HEK293 (cell line): ENCODE data around the gene ANAPC5.

Experiments used
- CTCF ChIA-PET: fragments of 350-600 bp; formaldehyde crosslinking; extraction: SDS; loops from one replicate; lab custom pipeline; 2021; ENCODE audit warnings: antibody characterized with exemption; lab: Yijun Ruan, JAX
- POLR2A ChIA-PET: fragments of 300-600 bp; formaldehyde crosslinking; extraction: SDS; loops from one replicate; lab custom pipeline; 2020; ENCODE audit warnings: antibody characterized with exemption, inconsistent platforms; lab: Yijun Ruan, JAX
- H3K27ac ChIP-seq: fragments of 200-500 bp; sonication (Bioruptor generic); 2 replicates; pipeline ENCODE4 v1.5.1; 2014; ENCODE audit warnings: low read depth, low read length, control low read depth, inconsistent platforms; ENCODE audit errors: extremely low read depth
- H3K36me3 ChIP-seq, 2 experiments: fragments of 200-500 bp in 1 of 2; sonication (Bioruptor generic) in 1 of 2; 1 replicate in 1 of 2; 2 replicates in 1 of 2; pipeline ENCODE4 v1.5.1; 2014 to 2017; ENCODE audit warnings: inconsistent platforms in 2 of 2, low read length in 2 of 2; ENCODE audit not compliant: control insufficient read depth in 2 of 2, insufficient read depth in 1 of 2
- H3K4me1 ChIP-seq: fragments of 200-500 bp; sonication (Bioruptor generic); 2 replicates; pipeline ENCODE4 v1.5.1; 2014; ENCODE audit warnings: mild to moderate bottlenecking, low read length, inconsistent platforms; ENCODE audit not compliant: control insufficient read depth, insufficient read depth
- H3K4me3 ChIP-seq: 2 replicates; pipeline ENCODE4 v1.5.1; 2011; ENCODE audit warnings: low read depth, mild to moderate bottlenecking, control low read depth, low read length, moderate library complexity
- H3K9me3 ChIP-seq: fragments of 200-500 bp; sonication (Bioruptor generic); 2 replicates; pipeline ENCODE4 v1.5.1; 2014; ENCODE audit warnings: low read depth, low read length, inconsistent platforms; ENCODE audit not compliant: control insufficient read depth, insufficient read depth
- EGR2 ChIP-seq: fragments of 450-650 bp; formaldehyde crosslinking; IDR thresholded peaks from 2 replicates; pipeline ENCODE4 v1.5.1; 2016; ENCODE audit warnings: low read depth, missing biosample characterization, missing genetic modification characterization
- GLIS1 ChIP-seq: fragments of 450-650 bp; formaldehyde crosslinking; IDR thresholded peaks from 2 replicates; pipeline ENCODE4 v1.5.1; 2016; ENCODE audit warnings: missing biosample characterization, missing genetic modification characterization
- GLIS2 ChIP-seq: fragments of 450-650 bp; formaldehyde crosslinking; IDR thresholded peaks from 2 replicates; pipeline ENCODE4 v1.5.1; 2016; ENCODE audit warnings: missing biosample characterization, missing genetic modification characterization
- KLF16 ChIP-seq: fragments of 450-650 bp; formaldehyde crosslinking; IDR thresholded peaks from 2 replicates; pipeline ENCODE4 v1.5.1; 2017; ENCODE audit warnings: missing biosample characterization, missing genetic modification characterization
- KLF8 ChIP-seq: fragments of 450-650 bp; formaldehyde crosslinking; IDR thresholded peaks from 2 replicates; pipeline ENCODE4 v1.5.1; 2016; ENCODE audit warnings: missing biosample characterization, missing genetic modification characterization
- KLF9 ChIP-seq: fragments of 450-650 bp; formaldehyde crosslinking; IDR thresholded peaks from 2 replicates; pipeline ENCODE4 v1.5.1; 2016; ENCODE audit warnings: missing biosample characterization, missing genetic modification characterization, low read depth
- PATZ1 ChIP-seq: fragments of 450-650 bp; formaldehyde crosslinking; IDR thresholded peaks from 2 replicates; pipeline ENCODE4 v1.5.1; 2016; ENCODE audit warnings: missing biosample characterization, missing genetic modification characterization
- SP2 ChIP-seq: fragments of 450-650 bp; formaldehyde crosslinking; IDR thresholded peaks from 2 replicates; pipeline ENCODE4 v1.5.1; 2016; ENCODE audit warnings: missing biosample characterization, missing genetic modification characterization
- SP3 ChIP-seq: fragments of 450-650 bp; formaldehyde crosslinking; IDR thresholded peaks from 2 replicates; pipeline ENCODE4 v1.5.1; 2016; ENCODE audit warnings: missing biosample characterization, missing genetic modification characterization
- SP7 ChIP-seq: fragments of 450-650 bp; formaldehyde crosslinking; IDR thresholded peaks from 2 replicates; pipeline ENCODE4 v1.5.1; 2016; ENCODE audit warnings: missing biosample characterization, missing genetic modification characterization
- ZBTB1 ChIP-seq: fragments of 450-650 bp; formaldehyde crosslinking; IDR thresholded peaks from 2 replicates; pipeline ENCODE4 v1.5.1; 2016; ENCODE audit warnings: missing biosample characterization, missing genetic modification characterization
- ZBTB10 ChIP-seq: fragments of 450-650 bp; formaldehyde crosslinking; IDR thresholded peaks from 2 replicates; pipeline ENCODE4 v1.5.1; 2016; ENCODE audit warnings: missing biosample characterization, missing genetic modification characterization
- ZBTB11 ChIP-seq: fragments of 450-650 bp; formaldehyde crosslinking; conservative IDR thresholded peaks from 2 replicates; pipeline ENCODE4 v1.5.1; 2016; ENCODE audit warnings: low read depth, missing biosample characterization, missing genetic modification characterization
- ZBTB17 ChIP-seq: fragments of 450-650 bp; formaldehyde crosslinking; IDR thresholded peaks from 2 replicates; pipeline ENCODE4 v1.5.1; 2016; ENCODE audit warnings: missing biosample characterization, missing genetic modification characterization
- ZBTB20 ChIP-seq: fragments of 450-650 bp; formaldehyde crosslinking; IDR thresholded peaks from 2 replicates; pipeline ENCODE4 v1.5.1; 2016; ENCODE audit warnings: missing biosample characterization, missing genetic modification characterization
- ZBTB48 ChIP-seq: fragments of 450-650 bp; formaldehyde crosslinking; IDR thresholded peaks from 2 replicates; pipeline ENCODE4 v1.5.1; 2016; ENCODE audit warnings: missing biosample characterization, missing genetic modification characterization
- ZBTB8A ChIP-seq: fragments of 450-650 bp; formaldehyde crosslinking; IDR thresholded peaks from 2 replicates; pipeline ENCODE4 v1.5.1; 2016; ENCODE audit warnings: missing biosample characterization, missing genetic modification characterization
- ZEB2 ChIP-seq: fragments of 450-650 bp; formaldehyde crosslinking; IDR thresholded peaks from 2 replicates; pipeline ENCODE4 v1.5.1; 2016; ENCODE audit warnings: missing biosample characterization, missing genetic modification characterization
- ZFHX2 ChIP-seq: fragments of 450-650 bp; formaldehyde crosslinking; conservative IDR thresholded peaks from 2 replicates; pipeline ENCODE4 v1.5.1; 2016; ENCODE audit warnings: missing biosample characterization, missing genetic modification characterization
- ZNF146 ChIP-seq: fragments of 450-650 bp; formaldehyde crosslinking; IDR thresholded peaks from 2 replicates; pipeline ENCODE4 v1.5.1; 2016; ENCODE audit warnings: missing biosample characterization, missing genetic modification characterization
- ZNF292 ChIP-seq: fragments of 450-650 bp; formaldehyde crosslinking; IDR thresholded peaks from 2 replicates; pipeline ENCODE4 v1.5.1; 2016; ENCODE audit warnings: low read depth, missing biosample characterization, missing genetic modification characterization, borderline replicate concordance
- ZNF335 ChIP-seq: fragments of 450-650 bp; formaldehyde crosslinking; conservative IDR thresholded peaks from 2 replicates; pipeline ENCODE4 v1.5.1; 2016; ENCODE audit warnings: missing biosample characterization, missing genetic modification characterization
- ZNF341 ChIP-seq: fragments of 450-650 bp; formaldehyde crosslinking; IDR thresholded peaks from 2 replicates; pipeline ENCODE4; 2016; ENCODE audit warnings: low read depth, missing biosample characterization, missing genetic modification characterization
- ZNF423 ChIP-seq: fragments of 450-650 bp; formaldehyde crosslinking; IDR thresholded peaks from 2 replicates; pipeline ENCODE4 v1.5.1; 2016; ENCODE audit warnings: missing biosample characterization, missing genetic modification characterization
- ZNF561 ChIP-seq: fragments of 450-650 bp; IDR thresholded peaks from 2 replicates; pipeline ENCODE4 v1.5.1; 2018; ENCODE audit warnings: missing biosample characterization, missing genetic modification characterization, borderline replicate concordance
- ZNF596 ChIP-seq: fragments of 450-650 bp; IDR thresholded peaks from 2 replicates; pipeline ENCODE4 v1.5.0; 2018; ENCODE audit warnings: missing biosample characterization, mild to moderate bottlenecking, missing genetic modification characterization, moderate library complexity
- ZNF791 ChIP-seq: fragments of 450-650 bp; formaldehyde crosslinking; IDR thresholded peaks from 2 replicates; pipeline ENCODE4 v1.5.1; 2016; ENCODE audit warnings: missing biosample characterization, missing genetic modification characterization
- ZXDB ChIP-seq: fragments of 450-650 bp; formaldehyde crosslinking; IDR thresholded peaks from 2 replicates; pipeline ENCODE4 v1.5.1; 2016; ENCODE audit warnings: missing biosample characterization, missing genetic modification characterization

The ANAPC5 gene

GRCh38 chr12:121295746-121296617 lies 56.2 kb downstream of the ANAPC5 start:
- H3K4me3 ChIP-seq, result peak overlapping the region; percentile 96
- peaks cover 5 to 15% of the 10 kb centered on the region in 2 experiments; a peak in 2 of 3 replicates for H3K36me3 ChIP-seq
- TF ChIP-seq ZBTB20 (tag by site-specific recombination), result peak; percentile 51
- TF ChIP-seq ZNF292 (tag by site-specific recombination), result no peak
- TF ChIP-seq PATZ1 (tag by site-specific recombination), result peak; percentile 35
- TF ChIP-seq KLF9 (tag by site-specific recombination), result peak; percentile 33; the same call in 1 of the 2 replicates
- peak; percentile 46 for TF ChIP-seq ZFHX2 (tag by site-specific recombination)
- no peak for TF ChIP-seq ZNF423 (tag by site-specific recombination)
- peak; percentile 55; the same call in 1 of the 2 replicates for TF ChIP-seq ZBTB48 (tag by site-specific recombination)
- TF ChIP-seq ZNF791 (tag by site-specific recombination), result no peak
- peak; percentile 52; the same call in 1 of the 2 replicates for TF ChIP-seq GLIS1 (tag by site-specific recombination)
- TF ChIP-seq SP3 (tag by site-specific recombination), result peak; percentile 57
- TF ChIP-seq ZNF146 (tag by site-specific recombination), result no peak
- peak; percentile 41; the same call in 1 of the 2 replicates for TF ChIP-seq ZBTB8A (tag by site-specific recombination)
- TF ChIP-seq ZBTB10 (tag by site-specific recombination), result peak; percentile 40; the same call in 1 of the 2 replicates
- TF ChIP-seq SP2 (tag by site-specific recombination), result peak; percentile 65
- peak; percentile 63 for TF ChIP-seq KLF16
- TF ChIP-seq GLIS2 (tag by site-specific recombination), result peak; percentile 76
- TF ChIP-seq EGR2 (tag by site-specific recombination), result peak; percentile 30; the same call in 1 of the 2 replicates
- peak; percentile 30; the same call in 1 of the 2 replicates for TF ChIP-seq ZNF561 (tag by site-specific recombination)
- TF ChIP-seq ZNF341, result 0 out of 2 replicates have a peak, but pooled peaks have one; percentile 15
- TF ChIP-seq ZXDB, result peak; percentile 51; the same call in 1 of the 2 replicates
- 0 out of 2 replicates have a peak, but pooled peaks have one; percentile 23 for TF ChIP-seq SP7 (tag by site-specific recombination)
- 0 out of 2 replicates have a peak, but pooled peaks have one; percentile 25 for TF ChIP-seq ZEB2
- TF ChIP-seq ZBTB1, result no peak
- no peak for TF ChIP-seq ZBTB17 (tag by site-specific recombination)
- TF ChIP-seq ZNF335, result peak; percentile 92
- TF ChIP-seq KLF8 (tag by site-specific recombination), result peak; percentile 28; the same call in 1 of the 2 replicates
- TF ChIP-seq ZNF596 (tag by site-specific recombination), result peak; percentile 4; the same call in 1 of the 2 replicates
- peak; percentile 65; the same call in 1 of the 2 replicates for TF ChIP-seq ZBTB11 (tag by site-specific recombination)
- TF ChIP-seq, all 188 proteins: peak for 22
- no peaks in the 10 kb centered on the region for H3K9me3 ChIP-seq
- CTCF ChIA-PET, result interaction anchor here (0.9 to 1.2 kb wide), 2 partner anchors 14 to 21 kb away, joined by 3 to 4 read pairs; no protein-coding TSS in a partner anchor
- POLR2A ChIA-PET, result interaction anchor here (0.5 to 1.4 kb wide), 3 partner anchors 8 to 49 kb away, joined by 3 to 4 read pairs (median 3); no protein-coding TSS in a partner anchor
- H3K4me1 ChIP-seq, result no peaks in the 10 kb centered on the region
- peak overlapping the region; percentile 92 for H3K27ac ChIP-seq
